Gastroesophageal sphincter (tissue), 3 donors: ENCODE data around the gene NDUFA11.

ENCODE experiments used
- CTCF ChIP-seq, 4 experiments: fragments of 200-600 bp in 2 of 4; fragments of 450-650 bp in 2 of 4; sonication (generic) in 1 of 4; IDR thresholded peaks; one replicate each; pipeline ENCODE4 v1.5.1; 2017 to 2019; ENCODE audit warnings: antibody characterized with exemption in 4 of 4, mild to moderate bottlenecking in 2 of 4, moderate library complexity in 2 of 4
- POLR2AphosphoS5 ChIP-seq: sonication (generic); formaldehyde crosslinking; IDR thresholded peaks from one replicate; pipeline ENCODE4 v1.6.1; 2017; ENCODE audit warnings: antibody characterized with exemption

- no peak for TF ChIP-seq POLR2AphosphoS5
- no peak for TF ChIP-seq CTCF (IDR thresholded peaks at IDR 0.05)
These were observed 47.2 kb upstream of the NDUFA11 start for GRCh38 chr19:5950741-5951140.
